MCF 10A (cell line): Measurements from ENCODE around the gene PROB1. TPM values are rescaled to one million over a fixed set of nuclear protein-coding genes. Genes with fewer than 3 reads are reported as not detected.

ENCODE experiments used
- BruUV-seq: library from RNA; stranded (reverse); fragments of 400-500 nt; replicated peaks from 2 replicates; lab custom pipeline; 2021; lab: Mats Ljungman, UMichigan
- CTCF ChIA-PET: fragments of 300-600 bp; sonication (Branson Sonifier 250); formaldehyde crosslinking; extraction: SDS; loops from one replicate; lab custom pipeline; 2021; ENCODE audit warnings: antibody characterized with exemption, inconsistent platforms; lab: Yijun Ruan, JAX
- POLR2A ChIA-PET: fragments of 300-600, 350-650 bp; sonication (Branson Sonifier 250); formaldehyde crosslinking; extraction: SDS; loops from one replicate; lab custom pipeline; 2020; ENCODE audit warnings: antibody characterized with exemption, inconsistent platforms; lab: Yijun Ruan, JAX
- DNase-seq: peaks from one replicate; pipeline ENCODE4 v3.0.0-alpha.2; 2018; ENCODE audit not compliant: unreplicated experiment
- H3K27ac Mint-ChIP-seq: one replicate; pipeline ENCODE4 v1.8.0; 2022; ENCODE audit warnings: mild to moderate bottlenecking, low read depth, mixed read lengths; ENCODE audit not compliant: unreplicated experiment
- H3K27me3 Mint-ChIP-seq: one replicate; pipeline ENCODE4 v1.8.0; 2022; ENCODE audit warnings: mixed read lengths; ENCODE audit not compliant: insufficient read depth, unreplicated experiment
- H3K36me3 Mint-ChIP-seq: one replicate; pipeline ENCODE4 v1.8.0; 2022; ENCODE audit warnings: mild to moderate bottlenecking, moderate library complexity, mixed read lengths; ENCODE audit not compliant: insufficient read depth, unreplicated experiment
- H3K4me1 Mint-ChIP-seq: one replicate; pipeline ENCODE4 v1.8.0; 2022; ENCODE audit warnings: mixed read lengths; ENCODE audit not compliant: insufficient read depth, unreplicated experiment
- H3K4me3 Mint-ChIP-seq: one replicate; pipeline ENCODE4 v1.8.0; 2022; ENCODE audit warnings: mild to moderate bottlenecking, moderate library complexity, mixed read lengths; ENCODE audit not compliant: unreplicated experiment
- H3K9me3 Mint-ChIP-seq: one replicate; pipeline ENCODE4 v1.8.0; 2022; ENCODE audit warnings: mixed read lengths; ENCODE audit not compliant: unreplicated experiment
- intact Hi-C: fragments of 100-400 bp; cut with micrococcal nuclease; formaldehyde crosslinking; loops from 2 replicates; pipeline ENCODE4 v1.14.1; 2022
- total RNA-seq: library from RNA; stranded (reverse); gene quantifications from 2 replicates; pipeline ENCODE4 v1.2.3, GENCODE V29; 2022
- TF ChIP-seq, protein P1 (sequence below): fragments of 200-600 bp; IDR thresholded peaks from one replicate; pipeline ENCODE4 v1.8.0; 2022; ENCODE audit warnings: antibody characterized with exemption, mild to moderate bottlenecking; ENCODE audit not compliant: unreplicated experiment

The PROB1 gene
- total RNA-seq, 1 experiment from 2014 or later = 2.3 TPM

DNA sequence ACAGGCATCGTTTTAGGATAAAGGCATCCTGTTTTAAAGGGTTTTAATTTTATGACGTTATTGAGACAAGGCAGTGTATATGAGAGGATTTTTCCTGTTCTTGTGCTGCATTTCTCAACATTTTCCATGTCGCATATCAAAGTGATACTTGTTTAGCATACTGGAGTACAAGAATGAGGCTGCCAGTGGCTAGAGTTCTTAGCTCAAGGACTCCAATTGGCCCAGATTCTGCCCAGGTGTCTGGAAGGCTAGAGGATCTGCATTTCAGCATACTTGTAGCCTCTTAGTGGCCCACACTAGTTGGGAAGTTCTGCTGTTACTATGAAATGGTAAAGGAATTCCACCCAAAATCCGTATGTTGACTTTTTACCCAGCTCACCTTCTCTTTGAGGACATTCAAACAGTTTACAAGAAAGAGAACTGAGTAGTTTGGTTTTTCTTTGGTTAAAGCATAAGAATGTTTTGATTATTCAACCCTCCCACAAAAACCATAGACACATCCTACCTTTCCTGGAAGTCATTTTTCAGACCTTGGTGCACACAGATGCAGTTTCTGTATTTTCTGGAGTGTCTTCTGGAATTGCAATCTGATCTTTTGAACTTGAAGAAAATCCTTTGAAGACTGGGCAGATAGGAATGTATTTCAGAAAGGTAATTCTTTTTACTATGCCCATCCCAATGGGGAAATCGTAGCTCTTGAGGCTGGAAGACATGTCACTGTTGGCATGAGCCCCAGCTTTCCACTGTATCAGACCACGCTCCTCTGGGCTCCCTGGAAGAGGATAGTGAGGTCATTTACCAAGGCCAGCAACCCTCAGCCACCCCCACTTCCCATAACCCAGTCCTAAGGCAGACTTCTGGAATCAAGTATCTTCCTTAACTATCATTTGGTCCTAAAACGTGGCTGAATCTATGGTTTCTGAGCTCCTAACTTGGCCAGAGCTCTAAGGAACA, 23.1 kb downstream of the PROB1 start:
- DNase-seq = no peak
- no TSS peak for BruUV-seq
- H3K4me1 Mint-ChIP-seq = peaks cover 11% of the 10 kb centered on the region
- peaks cover 68% of the 10 kb centered on the region for H3K36me3 Mint-ChIP-seq
- CTCF ChIA-PET = interaction anchor here (0.7 to 1.6 kb wide), 5 partner anchors 10 to 50 kb away, joined by 3 to 5 read pairs (median 3); no protein-coding TSS in a partner anchor
- no peaks in the 10 kb centered on the region for H3K9me3 Mint-ChIP-seq
- peak overlapping the region; percentile 82 for H3K27ac Mint-ChIP-seq
- H3K4me3 Mint-ChIP-seq = no peak overlapping the region
- TF ChIP-seq, protein P1, sequence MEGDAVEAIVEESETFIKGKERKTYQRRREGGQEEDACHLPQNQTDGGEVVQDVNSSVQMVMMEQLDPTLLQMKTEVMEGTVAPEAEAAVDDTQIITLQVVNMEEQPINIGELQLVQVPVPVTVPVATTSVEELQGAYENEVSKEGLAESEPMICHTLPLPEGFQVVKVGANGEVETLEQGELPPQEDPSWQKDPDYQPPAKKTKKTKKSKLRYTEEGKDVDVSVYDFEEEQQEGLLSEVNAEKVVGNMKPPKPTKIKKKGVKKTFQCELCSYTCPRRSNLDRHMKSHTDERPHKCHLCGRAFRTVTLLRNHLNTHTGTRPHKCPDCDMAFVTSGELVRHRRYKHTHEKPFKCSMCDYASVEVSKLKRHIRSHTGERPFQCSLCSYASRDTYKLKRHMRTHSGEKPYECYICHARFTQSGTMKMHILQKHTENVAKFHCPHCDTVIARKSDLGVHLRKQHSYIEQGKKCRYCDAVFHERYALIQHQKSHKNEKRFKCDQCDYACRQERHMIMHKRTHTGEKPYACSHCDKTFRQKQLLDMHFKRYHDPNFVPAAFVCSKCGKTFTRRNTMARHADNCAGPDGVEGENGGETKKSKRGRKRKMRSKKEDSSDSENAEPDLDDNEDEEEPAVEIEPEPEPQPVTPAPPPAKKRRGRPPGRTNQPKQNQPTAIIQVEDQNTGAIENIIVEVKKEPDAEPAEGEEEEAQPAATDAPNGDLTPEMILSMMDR = no peak
- POLR2A ChIA-PET = interaction anchor here (1.2 to 4.1 kb wide), 3 partner anchors 14 to 32 kb away, joined by 4 to 44 read pairs (median 6); partner anchors contain the start of genes PAIP2 and SPATA24
- intact Hi-C loops = no loop called here
- no peaks in the 10 kb centered on the region for H3K27me3 Mint-ChIP-seq

DNA sequence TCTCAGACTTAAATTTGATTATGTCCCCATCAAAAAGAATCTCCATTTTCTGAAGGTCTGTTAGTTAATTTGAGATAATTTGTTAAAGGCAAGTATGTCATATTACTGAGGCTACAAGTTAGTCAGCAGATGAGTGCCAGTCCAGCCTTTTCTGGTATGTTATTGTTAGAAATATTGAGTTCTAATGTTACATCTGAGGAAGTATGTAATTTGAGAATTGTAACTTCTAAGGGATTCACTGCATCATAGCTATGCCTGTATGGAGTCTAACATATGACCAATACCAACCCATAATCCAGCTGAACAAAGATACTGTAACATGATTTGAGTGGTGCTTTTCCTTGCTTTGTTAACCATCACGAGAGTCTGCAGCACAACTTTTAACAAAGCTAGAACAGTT, 25.7 kb downstream of the PROB1 start:
- Mint-ChIP-seq H3K36me3 (peaks cover 88% of the 10 kb centered on the region), H3K4me1 (peaks cover 10% of the 10 kb centered on the region), H3K9me3 (no peaks in the 10 kb centered on the region), H3K27ac (no peak overlapping the region), H3K27me3 (no peaks in the 10 kb centered on the region), H3K4me3 (no peak overlapping the region)
- POLR2A ChIA-PET = interaction anchor here (0.7 to 2.0 kb wide), 3 partner anchors 9 to 80 kb away, joined by 3 to 4 read pairs (median 3); no protein-coding TSS in a partner anchor
- DNase-seq = no peak
- TF ChIP-seq, protein P1 = no peak
- BruUV-seq = TSS peak; percentile 70
- CTCF ChIA-PET = interaction anchor here (0.6 to 0.7 kb wide), 4 partner anchors 18 to 56 kb away, joined by 3 read pairs; no protein-coding TSS in a partner anchor
- intact Hi-C loops = no loop called here

DNA sequence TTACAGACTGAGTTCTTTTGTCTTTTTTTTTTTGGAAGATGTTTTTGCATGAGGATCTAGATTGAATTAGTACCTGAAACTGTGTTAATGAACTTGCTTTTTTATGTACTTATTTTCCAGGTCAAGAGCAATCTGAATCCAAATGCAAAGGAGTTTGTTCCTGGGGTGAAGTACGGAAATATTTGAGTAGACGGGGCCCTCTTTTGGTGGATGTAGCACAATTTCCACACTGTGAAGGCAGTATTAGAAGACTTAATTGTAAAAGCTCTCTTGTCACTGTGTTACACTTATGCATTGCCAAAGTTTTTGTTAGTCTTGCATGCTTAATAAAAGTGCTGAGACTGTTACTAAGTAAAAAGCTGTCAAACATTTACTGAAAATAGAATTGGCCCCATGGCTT, 26.3 kb downstream of the PROB1 start:
- no peak overlapping the region for H3K4me3 Mint-ChIP-seq
- POLR2A ChIA-PET = interaction anchor here (0.5 to 1.0 kb wide), 5 partner anchors 9 to 79 kb away, joined by 3 to 4 read pairs (median 3); partner anchors contain the start of gene PAIP2

More for the DNA sequence above, 26.3 kb downstream of the PROB1 start:
- intact Hi-C loops = no loop called here
- TF ChIP-seq, protein P1 = no peak
- Mint-ChIP-seq H3K4me1 (peaks cover 5% of the 10 kb centered on the region), H3K9me3 (no peaks in the 10 kb centered on the region), H3K27ac (no peak overlapping the region), H3K36me3 (peaks cover 92% of the 10 kb centered on the region), H3K27me3 (no peaks in the 10 kb centered on the region)
- BruUV-seq = no TSS peak
- no peak for DNase-seq
- CTCF ChIA-PET = interaction anchor here (0.6 to 1.7 kb wide), 5 partner anchors 12 to 54 kb away, joined by 3 read pairs; no protein-coding TSS in a partner anchor
